Psoas muscle (tissue), 8 donors: ENCODE data around the gene CCN2. TPM values are rescaled to one million over a fixed set of nuclear protein-coding genes. Genes with fewer than 3 reads are reported as not detected.

Experiments used
- ATAC-seq, 4 donors: fragments of 200-7000 bp; cut with Tn5 transposase; one replicate each; pipeline ENCODE4 v1.9.1; 2020; ENCODE audit warnings: moderate library complexity in 3 of 4, mild to moderate bottlenecking in 2 of 4
- DNase-seq, 2 donors: peaks; one replicate each; pipeline ENCODE4 v3.0.0-alpha.2; 2020
- H3K27ac ChIP-seq: fragments of 200-600 bp; one replicate; pipeline ENCODE4 v1.8.0; 2022
- H3K27me3 ChIP-seq, 3 donors: fragments of 200-600 bp in 1 of 3; one replicate each; pipeline versions ENCODE4 v1.6.1 to v1.8.0; 2013 to 2022; ENCODE audit warnings: low read length in 2 of 3, mild to moderate bottlenecking in 2 of 3, moderate library complexity in 1 of 3; ENCODE audit not compliant: insufficient read depth in 3 of 3
- H3K36me3 ChIP-seq, 2 donors: fragments of 200-600 bp in 1 of 2; one replicate each; pipeline versions ENCODE4 v1.6.1 to v1.8.0; 2013 to 2022; ENCODE audit warnings: low read depth in 1 of 2, mild to moderate bottlenecking in 1 of 2, moderate library complexity in 1 of 2; ENCODE audit not compliant: insufficient read depth in 1 of 2
- H3K4me1 ChIP-seq: fragments of 200-600 bp; one replicate; pipeline ENCODE4 v1.8.0; 2022
- H3K4me3 ChIP-seq: fragments of 200-600 bp; one replicate; pipeline ENCODE4 v1.8.0; 2022; ENCODE audit warnings: mild to moderate bottlenecking
- H3K9me3 ChIP-seq: fragments of 200-600 bp; one replicate; pipeline ENCODE4 v1.8.0; 2022
- WGBS, 3 donors: extraction: QIAGEN DNeasy Blood & Tissue Kit; methylation state at CpG; one replicate each; pipeline versions ENCODE4 v1.1.6 to v1.1.7; 2013; 5-methylcytosine and 5-hydroxymethylcytosine counted together
- intact Hi-C, 2 donors: fragments of 100-400 bp; cut with DNase I; formaldehyde crosslinking; loops; one replicate each; pipeline versions ENCODE4 v1.11.0 to v1.14.2; 2022
- polyA plus RNA-seq, 3 donors: library from polyadenylated mRNA; stranded (reverse); fragments of 200-250 nt; gene quantifications; one replicate each; pipeline ENCODE4 v1.2.3, GENCODE V29; 2013
- total RNA-seq, 4 donors: library from RNA; stranded (reverse); fragmentation: NEBNext Ultra II Directional in 2 of 4; extraction: Animal tissue kit (Norgen Biotek cat#: 25700) in 2 of 4; gene quantifications; one replicate each; pipeline versions ENCODE4 v1.2.1 to v1.2.4, GENCODE V29; 2021 to 2023
- TF ChIP-seq, protein P1 (sequence below): fragments of 200-600 bp; IDR thresholded peaks from one replicate; pipeline ENCODE4 v1.8.0; 2022; ENCODE audit warnings: antibody characterized with exemption
- donor health status: healthy with polysubstance abuse.
- donor health status: DM: no; HTN: no; CAD: no; lungs with moderate emphysema.
- donor health status: Bipolar disorder and iron deficiency.
- donor health status: healthy.
- donor health status: DM: yes; HTN: yes; CAD: no.
- donor health status: DM: no; HTN: no; CAD: no.
- donor health status: DM: no; HTN: no; CAD: no.
- donor health status: DM: yes; HTN: yes; CAD: no.

CCN2 gene
- total and polyA plus RNA-seq, 7 donors: 4.1 to 25.0 (median 14.3) TPM

DNA sequence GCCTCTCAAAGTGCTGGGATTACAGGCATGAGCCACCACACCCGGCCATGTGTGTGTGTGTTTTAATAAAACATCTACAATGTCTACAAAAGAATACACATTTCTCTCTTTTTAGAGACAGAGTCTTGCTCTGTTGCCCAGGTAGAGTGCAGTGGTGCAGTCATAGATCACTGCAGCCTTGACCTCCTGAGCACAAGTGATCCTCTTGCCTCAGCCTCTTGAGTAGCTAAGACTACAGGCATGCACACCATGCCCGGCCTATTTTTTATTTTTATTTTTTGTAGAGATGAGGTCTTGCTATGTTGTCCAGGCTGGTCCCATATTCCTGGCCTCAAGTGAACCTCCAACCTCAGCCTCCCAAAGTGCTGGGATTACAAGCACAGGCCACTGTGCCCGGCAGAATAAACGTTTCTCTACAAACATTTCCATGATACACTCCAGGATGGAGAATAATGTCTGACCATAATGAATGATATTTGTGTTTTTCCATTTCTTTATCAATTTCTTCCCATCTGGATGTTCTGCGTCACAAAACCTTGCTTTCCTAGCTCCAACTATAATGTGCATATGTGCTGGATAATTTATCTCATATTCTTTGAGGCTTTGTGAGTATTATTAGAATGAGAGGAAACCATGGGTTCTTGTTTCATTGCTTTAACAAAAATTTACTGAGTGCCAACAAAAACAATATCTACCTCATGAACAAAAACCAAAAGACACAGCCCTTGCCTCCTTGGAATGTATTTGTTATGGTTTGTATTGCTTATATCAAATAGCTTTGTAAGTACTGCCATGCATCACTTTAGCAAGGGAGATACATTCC lies 28.6 kb upstream of the CCN2 start:
- no peak for ATAC-seq
- intact Hi-C loops: no loop called here
- no peaks in the 10 kb centered on the region for H3K27me3 ChIP-seq
- DNase-seq: no peak
- H3K9me3 ChIP-seq: no peaks in the 10 kb centered on the region
- no peak overlapping the region for H3K27ac ChIP-seq
- H3K4me1 ChIP-seq: no peaks in the 10 kb centered on the region
- H3K36me3 ChIP-seq: no peaks in the 10 kb centered on the region
- H3K4me3 ChIP-seq: no peak overlapping the region
- TF ChIP-seq, protein P1, sequence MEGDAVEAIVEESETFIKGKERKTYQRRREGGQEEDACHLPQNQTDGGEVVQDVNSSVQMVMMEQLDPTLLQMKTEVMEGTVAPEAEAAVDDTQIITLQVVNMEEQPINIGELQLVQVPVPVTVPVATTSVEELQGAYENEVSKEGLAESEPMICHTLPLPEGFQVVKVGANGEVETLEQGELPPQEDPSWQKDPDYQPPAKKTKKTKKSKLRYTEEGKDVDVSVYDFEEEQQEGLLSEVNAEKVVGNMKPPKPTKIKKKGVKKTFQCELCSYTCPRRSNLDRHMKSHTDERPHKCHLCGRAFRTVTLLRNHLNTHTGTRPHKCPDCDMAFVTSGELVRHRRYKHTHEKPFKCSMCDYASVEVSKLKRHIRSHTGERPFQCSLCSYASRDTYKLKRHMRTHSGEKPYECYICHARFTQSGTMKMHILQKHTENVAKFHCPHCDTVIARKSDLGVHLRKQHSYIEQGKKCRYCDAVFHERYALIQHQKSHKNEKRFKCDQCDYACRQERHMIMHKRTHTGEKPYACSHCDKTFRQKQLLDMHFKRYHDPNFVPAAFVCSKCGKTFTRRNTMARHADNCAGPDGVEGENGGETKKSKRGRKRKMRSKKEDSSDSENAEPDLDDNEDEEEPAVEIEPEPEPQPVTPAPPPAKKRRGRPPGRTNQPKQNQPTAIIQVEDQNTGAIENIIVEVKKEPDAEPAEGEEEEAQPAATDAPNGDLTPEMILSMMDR: no peak
- 86 to 90% (median 89%) methylated on average over 5 of the region's 5 CpGs for WGBS, 3 donors

DNA sequence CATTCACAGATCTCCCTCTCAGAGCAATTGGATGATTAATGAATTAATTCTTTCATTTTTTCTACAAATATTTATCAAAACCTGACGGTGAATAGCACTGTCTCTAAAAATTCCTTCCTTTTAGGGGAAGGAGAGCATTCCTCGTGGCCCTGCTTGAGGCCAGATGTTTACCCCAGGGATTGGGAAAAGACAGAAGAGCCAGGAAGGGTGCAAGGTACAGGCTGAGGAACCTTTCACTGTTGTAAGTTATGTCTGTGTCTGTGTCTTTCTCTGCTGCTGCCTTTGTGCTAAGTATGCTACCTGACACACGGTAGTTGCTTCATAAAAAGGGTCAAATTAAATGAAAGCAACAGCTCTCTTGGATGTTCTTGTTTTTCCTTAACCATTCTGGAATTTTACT lies 27.4 kb upstream of the CCN2 start:
- WGBS, 3 donors: 46 to 59% (median 57%) methylated on average over 3 of the region's 3 CpGs

DNA sequence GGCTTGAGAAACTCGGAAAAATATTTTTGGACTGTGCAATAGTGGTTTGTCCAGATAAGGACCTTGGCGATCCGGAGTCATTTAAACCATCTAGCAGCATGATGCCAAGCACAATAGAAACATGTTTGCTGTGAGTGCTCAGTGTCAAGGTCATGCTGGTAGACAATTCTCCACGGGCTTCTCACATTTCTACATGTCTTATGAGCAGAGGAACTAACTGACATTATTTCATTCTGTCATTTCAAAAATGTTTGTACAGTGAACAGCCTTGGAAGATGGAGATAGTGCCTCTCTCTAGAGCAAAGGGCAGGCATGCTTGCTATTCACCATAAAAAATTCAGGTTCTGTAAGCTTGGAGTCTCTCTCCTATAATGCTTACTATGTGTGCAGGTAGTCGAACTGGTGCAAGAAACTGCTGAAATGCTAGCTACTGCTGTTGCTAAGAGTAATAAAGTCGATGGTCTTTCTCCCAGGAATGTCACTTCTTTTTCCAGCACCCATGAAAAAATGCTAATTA lies 25.4 kb upstream of the CCN2 start:
- DNase-seq (no peak), ATAC-seq (no peak)
- TF ChIP-seq, protein P1: no peak
- no peaks in the 10 kb centered on the region for H3K27me3 ChIP-seq
- no peaks in the 10 kb centered on the region for H3K36me3 ChIP-seq
- H3K9me3 ChIP-seq: no peaks in the 10 kb centered on the region
- H3K4me1 ChIP-seq: no peaks in the 10 kb centered on the region
- WGBS, 3 donors: 26 to 32% (median 29%) methylated on average over 6 of the region's 6 CpGs
- intact Hi-C loops: no loop called here
- H3K4me3 ChIP-seq: no peak overlapping the region
- no peak overlapping the region for H3K27ac ChIP-seq

More for the DNA sequence above, 27.4 kb upstream of the CCN2 start:
- TF ChIP-seq, protein P1: no peak
- Histone ChIP-seq H3K9me3 (no peaks in the 10 kb centered on the region), H3K4me3 (no peak overlapping the region), H3K4me1 (no peaks in the 10 kb centered on the region), H3K27me3 (no peaks in the 10 kb centered on the region), H3K36me3 (no peaks in the 10 kb centered on the region), H3K27ac (no peak overlapping the region)
- ATAC-seq: no peak
- intact Hi-C loops: no loop called here
- DNase-seq: no peak

DNA sequence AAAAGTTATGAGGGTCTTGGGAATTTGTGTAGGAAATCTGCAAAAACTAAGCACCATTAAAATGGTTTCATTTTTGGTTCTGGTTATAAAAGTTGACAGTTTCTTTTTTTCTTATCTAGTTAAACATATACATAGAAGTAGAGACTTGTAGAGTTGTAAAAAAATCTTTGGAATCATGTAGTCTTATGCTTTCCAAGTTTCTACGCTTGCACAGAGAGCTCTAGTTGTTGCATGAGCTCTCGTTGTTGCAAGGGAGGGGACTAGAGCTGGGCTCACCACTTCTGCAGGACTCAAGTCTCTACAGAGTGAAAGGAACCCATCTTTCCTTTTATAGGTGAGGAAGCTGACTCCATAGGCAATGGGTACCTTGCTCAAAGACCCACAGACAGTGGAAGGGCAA lies 21.6 kb upstream of the CCN2 start:
- intact Hi-C loops: no loop called here
- Histone ChIP-seq H3K27me3 (no peaks in the 10 kb centered on the region), H3K4me1 (no peaks in the 10 kb centered on the region), H3K9me3 (no peaks in the 10 kb centered on the region), H3K27ac (no peak overlapping the region), H3K4me3 (no peak overlapping the region), H3K36me3 (no peaks in the 10 kb centered on the region)
- DNase-seq (no peak), ATAC-seq (no peak)
- WGBS, 3 donors: 44 to 73% (median 61%) methylated on average over 2 of the region's 2 CpGs
- TF ChIP-seq, protein P1: no peak
